HepG2 (cell line): ENCODE data around the gene CEMP1. TPM values are rescaled to one million over a fixed set of nuclear protein-coding genes. Genes with fewer than 3 reads are reported as not detected.

Experiments
- ELF3 ChIP-seq: IDR thresholded peaks from 2 replicates; pipeline ENCODE4 v1.6.1; 2016; ENCODE audit warnings: missing genetic modification reagents, missing compliant biosample characterization
- HDAC2 ChIP-seq: sonication (generic); formaldehyde crosslinking; IDR thresholded peaks from 2 replicates; pipeline ENCODE4 v1.4.0; 2020; ENCODE audit warnings: missing genetic modification reagents
- HMG20B ChIP-seq: conservative IDR thresholded peaks from 2 replicates; pipeline ENCODE4 v1.6.1; 2016; ENCODE audit warnings: missing genetic modification reagents, missing compliant biosample characterization
- MED1 ChIP-seq: sonication (generic); formaldehyde crosslinking; IDR thresholded peaks from 2 replicates; pipeline ENCODE4 v1.4.0; 2020; ENCODE audit warnings: missing genetic modification reagents
- TBX2 ChIP-seq: sonication (generic); formaldehyde crosslinking; IDR thresholded peaks from 2 replicates; pipeline ENCODE4 v1.5.0; 2020; ENCODE audit warnings: missing genetic modification reagents, mild to moderate bottlenecking, borderline replicate concordance
- ZNF33A ChIP-seq: sonication (generic); formaldehyde crosslinking; IDR thresholded peaks from 2 replicates; pipeline ENCODE4 v1.5.1; 2020; ENCODE audit warnings: missing genetic modification reagents, mild to moderate bottlenecking, moderate library complexity, borderline replicate concordance
- polyA plus RNA-seq, 8 experiments: library from polyadenylated mRNA; depleted of rRNA in 3 of 8; stranded (reverse) in 7 of 8; unstranded in 1 of 8; fragments of >200 nt; fragmentation: Illumina TruSeq in 4 of 8; extraction: Trizol in 4 of 8; gene quantifications; 2 replicates each; pipeline versions ENCODE4 v1.2.1 to v1.2.3, GENCODE V29; 2011 to 2016; ENCODE audit warnings: low read depth in 4 of 8, missing spikeins in 1 of 8, mixed read lengths in 1 of 8; ENCODE audit not compliant: insufficient read depth in 1 of 8
- total RNA-seq, 5 experiments: library from RNA; depleted of rRNA; stranded (reverse); fragments of >200 nt; fragmentation: Illumina TruSeq; extraction: Trizol; gene quantifications; 2 replicates each; pipeline ENCODE4 v1.2.3, GENCODE V29; 2016; ENCODE audit warnings: low read depth in 1 of 5
- TF ChIP-seq, protein P1 (sequence below), 2 experiments: sonication (generic) in 1 of 2; formaldehyde crosslinking in 1 of 2; IDR thresholded peaks; 2 replicates each; pipeline versions ENCODE4 v1.4.0 to v1.6.1; 2018 to 2020; ENCODE audit warnings: missing genetic modification reagents in 2 of 2, borderline replicate concordance in 1 of 2, low read depth in 1 of 2, mild to moderate bottlenecking in 1 of 2, missing biosample characterization in 1 of 2
- TF ChIP-seq, protein P2 (sequence below): sonication (generic); formaldehyde crosslinking; IDR thresholded peaks from 2 replicates; pipeline ENCODE4 v1.4.0; 2020; ENCODE audit warnings: missing genetic modification reagents
- TF ChIP-seq, protein P3 (sequence below), 2 experiments: sonication (generic) in 1 of 2; formaldehyde crosslinking in 1 of 2; IDR thresholded peaks; 2 replicates each; pipeline versions ENCODE4 v1.4.0 to v1.6.1; 2016 to 2020; ENCODE audit warnings: borderline replicate concordance in 1 of 2, low read depth in 1 of 2, mild to moderate bottlenecking in 1 of 2, missing genetic modification reagents in 1 of 2
- TF ChIP-seq, protein P4 (sequence below): IDR thresholded peaks from 2 replicates; pipeline ENCODE4 v1.6.1; 2018; ENCODE audit warnings: missing genetic modification reagents, mild to moderate bottlenecking, missing compliant biosample characterization
- TF ChIP-seq, protein P5 (sequence below): sonication (generic); formaldehyde crosslinking; IDR thresholded peaks from 2 replicates; pipeline ENCODE4 v1.5.0; 2020; ENCODE audit warnings: mild to moderate bottlenecking, missing genetic modification reagents, borderline replicate concordance
- TF ChIP-seq, protein P6 (sequence below): sonication (generic); formaldehyde crosslinking; IDR thresholded peaks from 2 replicates; pipeline ENCODE4 v1.9.0; 2022; ENCODE audit warnings: low read depth, missing genetic modification reagents

The CEMP1 gene
- total and polyA plus RNA-seq, 2 of the 13 experiments (the other 11 are each of a cell fraction or from before 2014, with no cell fraction given), result not detected

DNA sequence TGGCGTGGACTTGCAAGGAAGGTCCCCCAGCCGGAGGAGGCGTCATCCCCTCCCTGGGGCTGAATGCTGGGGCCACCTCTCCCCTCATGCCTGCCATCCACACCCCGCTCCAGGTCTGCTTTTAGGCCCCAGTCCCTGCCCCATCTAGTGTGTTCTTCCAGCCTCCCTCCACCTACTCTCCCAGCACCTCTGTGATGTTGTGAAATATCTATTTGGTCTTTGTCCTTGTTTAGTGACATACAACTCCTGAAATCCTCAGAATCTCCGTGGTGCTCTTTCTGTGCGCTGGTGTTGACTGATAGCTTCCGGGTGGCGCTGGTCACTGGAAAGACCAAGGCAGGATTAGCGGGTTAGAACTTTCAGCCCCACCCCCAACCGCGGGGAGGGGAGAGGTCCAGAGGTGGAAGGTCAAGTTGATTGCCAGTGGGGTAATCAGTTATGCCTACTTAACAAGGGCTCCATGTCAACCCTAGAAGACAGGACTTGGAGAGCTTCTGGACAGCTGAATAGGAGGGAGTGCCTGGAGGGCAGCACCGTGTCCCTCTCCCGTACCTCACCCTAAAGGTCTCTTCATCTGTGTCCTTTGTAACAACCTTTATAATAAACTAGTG is 46.2 kb downstream of the CEMP1 start (continued):
- TF ChIP-seq, protein P1, sequence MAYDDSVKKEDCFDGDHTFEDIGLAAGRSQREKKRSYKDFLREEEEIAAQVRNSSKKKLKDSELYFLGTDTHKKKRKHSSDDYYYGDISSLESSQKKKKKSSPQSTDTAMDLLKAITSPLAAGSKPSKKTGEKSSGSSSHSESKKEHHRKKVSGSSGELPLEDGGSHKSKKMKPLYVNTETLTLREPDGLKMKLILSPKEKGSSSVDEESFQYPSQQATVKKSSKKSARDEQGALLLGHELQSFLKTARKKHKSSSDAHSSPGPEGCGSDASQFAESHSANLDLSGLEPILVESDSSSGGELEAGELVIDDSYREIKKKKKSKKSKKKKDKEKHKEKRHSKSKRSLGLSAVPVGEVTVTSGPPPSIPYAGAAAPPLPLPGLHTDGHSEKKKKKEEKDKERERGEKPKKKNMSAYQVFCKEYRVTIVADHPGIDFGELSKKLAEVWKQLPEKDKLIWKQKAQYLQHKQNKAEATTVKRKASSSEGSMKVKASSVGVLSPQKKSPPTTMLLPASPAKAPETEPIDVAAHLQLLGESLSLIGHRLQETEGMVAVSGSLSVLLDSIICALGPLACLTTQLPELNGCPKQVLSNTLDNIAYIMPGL (CRISPR knock-in tag; IDR thresholded peaks at IDR 0.05; ENCODE audit: borderline replicate concordance in 1 of 2, low read depth in 1 of 2), result 0 out of 4 replicates have a peak, but pooled peaks of 1 of the 2 experiments have one; percentile 53
- peak; percentile 77 for TF ChIP-seq HMG20B (CRISPR knock-in tag)
- peak; percentile 97 for TF ChIP-seq TBX2 (CRISPR knock-in tag)
- peak; percentile 78 for TF ChIP-seq MED1 (CRISPR knock-in tag)
- TF ChIP-seq, protein P2, sequence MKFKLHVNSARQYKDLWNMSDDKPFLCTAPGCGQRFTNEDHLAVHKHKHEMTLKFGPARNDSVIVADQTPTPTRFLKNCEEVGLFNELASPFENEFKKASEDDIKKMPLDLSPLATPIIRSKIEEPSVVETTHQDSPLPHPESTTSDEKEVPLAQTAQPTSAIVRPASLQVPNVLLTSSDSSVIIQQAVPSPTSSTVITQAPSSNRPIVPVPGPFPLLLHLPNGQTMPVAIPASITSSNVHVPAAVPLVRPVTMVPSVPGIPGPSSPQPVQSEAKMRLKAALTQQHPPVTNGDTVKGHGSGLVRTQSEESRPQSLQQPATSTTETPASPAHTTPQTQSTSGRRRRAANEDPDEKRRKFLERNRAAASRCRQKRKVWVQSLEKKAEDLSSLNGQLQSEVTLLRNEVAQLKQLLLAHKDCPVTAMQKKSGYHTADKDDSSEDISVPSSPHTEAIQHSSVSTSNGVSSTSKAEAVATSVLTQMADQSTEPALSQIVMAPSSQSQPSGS (CRISPR knock-in tag), result peak; percentile 56; the same call in 1 of the 2 replicates
- TF ChIP-seq HDAC2, result peak; percentile 89
- TF ChIP-seq, protein P3, sequence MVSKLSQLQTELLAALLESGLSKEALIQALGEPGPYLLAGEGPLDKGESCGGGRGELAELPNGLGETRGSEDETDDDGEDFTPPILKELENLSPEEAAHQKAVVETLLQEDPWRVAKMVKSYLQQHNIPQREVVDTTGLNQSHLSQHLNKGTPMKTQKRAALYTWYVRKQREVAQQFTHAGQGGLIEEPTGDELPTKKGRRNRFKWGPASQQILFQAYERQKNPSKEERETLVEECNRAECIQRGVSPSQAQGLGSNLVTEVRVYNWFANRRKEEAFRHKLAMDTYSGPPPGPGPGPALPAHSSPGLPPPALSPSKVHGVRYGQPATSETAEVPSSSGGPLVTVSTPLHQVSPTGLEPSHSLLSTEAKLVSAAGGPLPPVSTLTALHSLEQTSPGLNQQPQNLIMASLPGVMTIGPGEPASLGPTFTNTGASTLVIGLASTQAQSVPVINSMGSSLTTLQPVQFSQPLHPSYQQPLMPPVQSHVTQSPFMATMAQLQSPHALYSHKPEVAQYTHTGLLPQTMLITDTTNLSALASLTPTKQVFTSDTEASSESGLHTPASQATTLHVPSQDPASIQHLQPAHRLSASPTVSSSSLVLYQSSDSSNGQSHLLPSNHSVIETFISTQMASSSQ (IDR thresholded peaks at IDR 0.05; ENCODE audit: low read depth), result no peak
- TF ChIP-seq, protein P3 (CRISPR knock-in tag; IDR thresholded peaks at IDR 0.05; ENCODE audit: borderline replicate concordance), result peak; percentile 65; the same call in 1 of the 2 replicates
- TF ChIP-seq, protein P4, sequence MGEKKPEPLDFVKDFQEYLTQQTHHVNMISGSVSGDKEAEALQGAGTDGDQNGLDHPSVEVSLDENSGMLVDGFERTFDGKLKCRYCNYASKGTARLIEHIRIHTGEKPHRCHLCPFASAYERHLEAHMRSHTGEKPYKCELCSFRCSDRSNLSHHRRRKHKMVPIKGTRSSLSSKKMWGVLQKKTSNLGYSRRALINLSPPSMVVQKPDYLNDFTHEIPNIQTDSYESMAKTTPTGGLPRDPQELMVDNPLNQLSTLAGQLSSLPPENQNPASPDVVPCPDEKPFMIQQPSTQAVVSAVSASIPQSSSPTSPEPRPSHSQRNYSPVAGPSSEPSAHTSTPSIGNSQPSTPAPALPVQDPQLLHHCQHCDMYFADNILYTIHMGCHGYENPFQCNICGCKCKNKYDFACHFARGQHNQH (CRISPR knock-in tag), result peak; percentile 85
- no peak for TF ChIP-seq ZNF33A (CRISPR knock-in tag)
- TF ChIP-seq, protein P5, sequence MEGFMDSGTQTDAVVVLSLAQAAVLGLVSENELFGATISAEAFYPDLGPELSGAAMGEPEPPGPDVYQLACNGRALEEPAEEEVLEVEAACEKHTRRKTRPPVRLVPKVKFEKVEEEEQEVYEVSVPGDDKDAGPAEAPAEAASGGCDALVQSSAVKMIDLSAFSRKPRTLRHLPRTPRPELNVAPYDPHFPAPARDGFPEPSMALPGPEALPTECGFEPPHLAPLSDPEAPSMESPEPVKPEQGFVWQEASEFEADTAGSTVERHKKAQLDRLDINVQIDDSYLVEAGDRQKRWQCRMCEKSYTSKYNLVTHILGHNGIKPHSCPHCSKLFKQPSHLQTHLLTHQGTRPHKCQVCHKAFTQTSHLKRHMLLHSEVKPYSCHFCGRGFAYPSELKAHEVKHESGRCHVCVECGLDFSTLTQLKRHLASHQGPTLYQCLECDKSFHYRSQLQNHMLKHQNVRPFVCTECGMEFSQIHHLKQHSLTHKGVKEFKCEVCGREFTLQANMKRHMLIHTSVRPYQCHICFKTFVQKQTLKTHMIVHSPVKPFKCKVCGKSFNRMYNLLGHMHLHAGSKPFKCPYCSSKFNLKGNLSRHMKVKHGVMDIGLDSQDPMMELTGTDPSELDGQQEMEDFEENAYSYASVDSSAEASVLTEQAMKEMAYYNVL (CRISPR knock-in tag), result peak; percentile 89; the same call in 1 of the 2 replicates
- TF ChIP-seq, protein P6, sequence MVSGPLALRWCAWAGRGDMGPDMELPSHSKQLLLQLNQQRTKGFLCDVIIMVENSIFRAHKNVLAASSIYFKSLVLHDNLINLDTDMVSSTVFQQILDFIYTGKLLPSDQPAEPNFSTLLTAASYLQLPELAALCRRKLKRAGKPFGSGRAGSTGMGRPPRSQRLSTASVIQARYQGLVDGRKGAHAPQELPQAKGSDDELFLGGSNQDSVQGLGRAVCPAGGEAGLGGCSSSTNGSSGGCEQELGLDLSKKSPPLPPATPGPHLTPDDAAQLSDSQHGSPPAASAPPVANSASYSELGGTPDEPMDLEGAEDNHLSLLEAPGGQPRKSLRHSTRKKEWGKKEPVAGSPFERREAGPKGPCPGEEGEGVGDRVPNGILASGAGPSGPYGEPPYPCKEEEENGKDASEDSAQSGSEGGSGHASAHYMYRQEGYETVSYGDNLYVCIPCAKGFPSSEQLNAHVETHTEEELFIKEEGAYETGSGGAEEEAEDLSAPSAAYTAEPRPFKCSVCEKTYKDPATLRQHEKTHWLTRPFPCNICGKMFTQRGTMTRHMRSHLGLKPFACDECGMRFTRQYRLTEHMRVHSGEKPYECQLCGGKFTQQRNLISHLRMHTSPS, result 0 out of 2 replicates have a peak, but pooled peaks have one; percentile 55
- TF ChIP-seq ELF3 (CRISPR knock-in tag), result peak; percentile 98
